Occipital lobe (tissue), 2 donors: ENCODE results near the gene LRRC3. TPM values are rescaled to one million over a fixed set of nuclear protein-coding genes. Genes with fewer than 3 reads are reported as not detected.

Experiments
- DNase-seq: peaks from one replicate; lab custom pipeline; 2025; lab: John Stamatoyannopoulos, UW
- total RNA-seq: library from RNA; depleted of rRNA; stranded (reverse); fragments of >200 nt; gene quantifications from one replicate; pipeline ENCODE4 v1.2.3, GENCODE V29; 2014

The LRRC3 gene
- total RNA-seq, 1 donor from 2014 or later = 4.8 TPM

DNA sequence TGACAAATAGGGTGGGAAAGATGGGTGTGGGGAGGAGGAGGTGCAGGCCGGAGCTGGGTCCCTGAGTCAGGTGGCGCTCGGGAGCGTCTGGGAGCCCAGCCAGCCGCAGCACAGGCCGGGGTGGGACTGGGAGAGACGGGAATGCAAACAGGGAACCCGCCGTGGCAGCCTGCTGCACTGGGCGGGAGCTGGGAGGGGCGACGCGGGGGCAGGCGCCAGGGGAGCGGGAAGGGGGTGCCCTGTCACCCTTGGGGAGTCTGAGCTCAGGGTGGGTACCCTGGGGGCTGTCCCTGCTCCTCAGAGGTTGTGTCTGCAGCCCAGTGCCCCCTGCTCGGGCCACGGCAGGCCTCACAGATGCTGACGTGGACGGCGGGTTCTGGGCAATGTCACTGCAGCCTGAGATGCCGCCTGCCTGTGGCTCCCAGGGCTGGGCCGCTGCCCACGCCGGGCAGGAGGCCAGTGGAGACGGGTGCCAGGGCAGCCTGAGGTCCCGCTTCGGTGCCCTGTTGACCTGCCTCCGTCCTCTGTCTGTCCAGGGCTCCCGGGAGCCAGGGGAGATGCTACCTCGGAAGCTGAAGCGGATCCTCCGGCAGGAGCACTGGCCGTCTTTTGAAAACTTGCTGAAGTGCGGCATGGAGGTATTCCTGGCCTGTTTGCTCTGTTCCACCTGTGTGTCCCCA, 16.6 kb upstream of the LRRC3 start:
- DNase-seq = no peak

DNA sequence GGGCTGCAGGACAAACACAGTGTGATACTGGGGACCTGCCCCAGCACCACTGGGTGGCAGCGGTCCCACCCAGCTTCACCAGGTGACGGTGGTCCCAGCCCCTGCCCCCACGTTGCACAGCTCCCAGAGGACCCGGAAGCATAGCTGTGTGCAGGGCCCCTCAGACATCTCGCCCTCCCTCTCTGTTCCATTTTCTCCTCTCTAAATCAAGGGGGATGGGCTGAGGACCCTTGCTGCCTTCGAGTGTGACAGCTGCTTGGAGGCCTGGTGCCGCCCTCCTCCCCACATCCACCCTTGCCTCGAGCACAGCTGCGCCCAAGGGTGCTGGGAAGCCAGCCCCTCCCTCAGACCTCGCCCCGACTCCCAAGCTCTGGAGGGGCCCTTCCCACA, 16.1 kb upstream of the LRRC3 start:
- DNase-seq = no peak

GRCh38 chr21:44440241-44441040, 14.9 kb upstream of the LRRC3 start:
- no peak for DNase-seq

- DNase-seq = no peak
Observed at GRCh38 chr21:44441041-44441400, 14.3 kb upstream of the LRRC3 start.

- no peak for DNase-seq
Observed at GRCh38 chr21:44441581-44442265, 13.6 kb upstream of the LRRC3 start.

- DNase-seq = no peak
Observed at GRCh38 chr21:44442266-44443125, 12.8 kb upstream of the LRRC3 start.

DNA sequence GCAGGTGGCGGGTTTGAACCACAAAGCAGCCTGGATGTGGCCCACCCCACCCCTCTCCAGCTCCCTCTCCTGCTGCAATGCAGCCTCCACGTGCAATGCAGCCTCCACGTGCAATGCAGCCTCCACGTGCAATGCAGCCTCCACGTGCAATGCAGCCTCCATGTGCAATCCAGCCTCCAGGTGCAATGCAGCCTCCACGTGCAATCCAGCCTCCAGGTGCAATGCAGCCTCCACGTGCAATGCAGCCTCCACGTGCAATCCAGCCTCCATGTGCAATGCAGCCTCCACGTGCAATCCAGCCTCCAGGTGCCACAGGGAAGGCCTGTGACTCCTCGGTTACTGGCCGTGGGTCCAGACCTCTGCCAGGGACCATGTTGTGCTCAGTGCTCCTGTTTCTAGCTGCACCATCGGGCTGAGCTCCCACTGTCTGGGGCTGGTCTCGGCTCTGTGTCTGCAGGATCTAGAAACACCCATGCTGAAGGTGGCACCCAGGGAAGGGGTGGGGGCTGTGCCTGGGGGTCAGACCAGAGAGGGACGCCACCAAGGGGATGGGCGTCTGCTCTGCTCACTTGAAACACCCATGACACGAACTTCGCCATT, 11.9 kb upstream of the LRRC3 start:
- DNase-seq = no peak

DNA sequence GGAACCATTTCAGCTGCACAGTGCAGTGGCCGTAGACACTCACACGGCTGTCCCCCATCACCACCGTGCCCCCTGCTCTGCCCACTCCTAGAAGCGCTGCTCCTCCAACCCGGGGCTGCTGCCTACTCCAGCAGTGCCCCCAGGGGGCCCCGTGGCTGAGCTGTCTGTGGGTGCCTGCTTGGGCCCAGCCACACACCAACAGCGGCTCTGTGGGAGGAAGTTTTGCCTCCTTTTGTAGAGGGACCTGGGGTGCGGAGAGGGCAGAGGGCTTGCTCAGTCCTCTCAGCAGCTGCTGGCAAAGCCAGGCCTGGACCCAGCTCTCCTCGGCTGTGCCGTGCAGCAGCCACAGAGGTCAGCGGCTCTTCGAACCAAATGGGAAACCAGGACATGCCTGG, 11.4 kb upstream of the LRRC3 start:
- no peak for DNase-seq

GRCh38 chr21:44444286-44444931, 10.9 kb upstream of the LRRC3 start:
- no peak for DNase-seq

DNA sequence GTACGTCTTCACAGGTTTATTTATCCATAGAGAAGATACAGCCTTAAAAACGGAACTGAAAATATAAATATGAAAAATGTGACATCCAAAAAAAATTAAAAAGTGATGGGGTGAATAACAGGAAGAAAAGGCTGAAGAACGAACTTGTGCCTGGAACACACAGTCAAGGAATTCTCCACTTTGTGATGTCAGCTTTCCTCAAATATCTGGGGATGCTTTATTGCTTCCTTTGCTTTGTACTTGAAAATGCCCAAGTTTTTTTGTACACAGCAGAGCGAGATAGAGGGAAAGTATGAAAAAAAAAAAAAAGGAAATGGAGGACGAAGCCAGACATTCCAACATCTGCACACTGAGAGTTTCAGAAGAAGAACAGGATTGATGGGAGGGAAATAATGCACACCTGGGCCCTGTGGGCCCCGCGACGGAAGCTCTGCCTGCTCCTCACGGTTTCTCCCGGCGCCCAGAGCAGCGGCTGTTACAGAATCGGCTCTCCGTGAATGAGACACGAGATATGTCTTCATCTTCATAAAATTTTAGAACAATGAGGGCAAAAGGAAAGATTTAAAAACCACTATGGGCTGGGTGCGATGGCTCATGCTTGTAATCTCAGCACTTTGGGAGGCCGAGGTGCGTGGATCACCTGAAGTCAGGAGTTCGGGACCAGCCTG, 10.0 kb upstream of the LRRC3 start:
- no peak for DNase-seq

DNA sequence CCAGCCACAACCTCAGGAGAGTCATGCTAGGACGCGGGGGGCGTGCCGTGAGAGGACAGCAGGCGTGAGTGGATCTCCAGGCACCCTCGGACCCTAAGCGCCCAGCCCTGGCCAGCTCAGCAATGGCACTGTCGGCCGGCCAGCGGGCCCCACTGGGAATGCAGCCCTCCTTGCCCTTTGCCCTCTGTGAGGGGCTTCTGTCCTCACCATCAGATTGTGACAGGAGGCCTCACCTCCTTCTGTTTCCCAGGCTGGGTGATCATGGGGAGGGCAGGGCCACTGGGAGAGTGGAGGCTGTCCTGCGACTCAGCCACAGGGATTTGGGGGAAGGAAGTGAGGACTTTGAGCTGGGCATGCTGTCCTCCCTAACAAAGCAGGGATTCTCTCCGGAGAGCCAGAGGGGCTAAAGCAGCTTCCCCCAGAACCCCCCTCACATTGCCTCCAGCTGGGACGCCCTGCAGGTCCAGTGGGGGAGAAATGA, 6.6 kb upstream of the LRRC3 start:
- no peak for DNase-seq

DNA sequence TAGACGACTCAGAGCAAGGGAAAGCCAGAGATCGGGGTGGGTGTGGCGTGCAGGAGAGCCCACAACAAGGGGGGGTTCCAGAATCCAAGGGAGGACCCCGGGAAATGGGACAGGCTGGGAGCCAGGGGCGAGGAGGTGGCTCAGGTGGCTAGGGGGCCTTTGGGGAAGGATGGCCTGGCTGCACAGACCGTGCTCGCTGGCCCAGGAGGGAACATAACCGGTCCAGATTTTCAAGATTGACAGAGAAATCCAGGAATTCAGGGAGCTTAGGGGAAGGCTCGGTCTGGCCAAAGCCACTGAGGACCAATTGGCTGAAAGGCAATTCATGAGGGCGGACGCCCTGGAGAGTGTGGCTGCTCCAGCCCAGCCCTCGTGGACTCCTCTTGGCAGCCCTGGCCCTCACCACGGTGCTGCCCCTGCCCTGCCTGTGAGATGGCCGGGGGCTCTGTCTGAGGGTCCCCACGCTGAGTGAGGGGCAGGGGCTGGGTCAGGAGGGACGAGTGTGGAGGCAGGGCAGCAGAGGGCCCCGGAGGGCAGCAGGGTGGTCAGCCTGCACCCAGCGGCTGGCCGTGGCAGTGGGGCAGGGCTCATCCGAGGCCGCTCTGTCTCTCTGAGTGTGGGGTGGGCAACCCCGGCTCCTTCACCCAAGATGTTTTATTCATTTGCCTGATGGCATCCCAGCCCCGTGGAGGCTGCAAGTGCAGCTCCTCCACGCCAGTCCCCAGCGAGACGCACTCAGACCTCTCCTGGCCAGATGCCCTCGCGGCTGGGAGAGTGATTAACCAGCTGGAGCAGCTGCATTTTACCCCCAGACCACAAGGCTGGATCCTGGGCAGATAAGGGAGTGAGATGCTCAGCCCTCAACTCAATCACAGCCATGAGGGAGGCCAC, 5.6 kb upstream of the LRRC3 start:
- DNase-seq = no peak

DNA sequence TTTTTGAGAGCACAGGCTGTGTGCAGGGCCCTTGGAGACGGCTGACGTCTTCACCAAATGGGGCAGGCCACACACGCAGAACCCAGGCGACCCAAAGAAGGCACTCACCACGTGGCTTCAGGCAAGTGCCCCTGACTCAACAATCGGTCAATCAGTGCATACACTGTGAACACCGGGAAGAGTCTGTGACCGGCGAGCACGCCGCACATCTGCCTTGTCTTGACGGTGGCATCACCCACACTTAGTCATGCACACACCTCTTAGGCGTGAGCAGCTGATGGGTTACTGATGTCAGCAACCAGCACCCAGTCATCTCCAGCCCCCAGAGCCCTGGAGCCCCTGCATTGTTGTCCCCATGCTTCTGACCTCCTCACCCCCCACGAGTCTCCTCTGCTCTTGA, 4.9 kb upstream of the LRRC3 start:
- no peak for DNase-seq

- DNase-seq = no peak
Observed at GRCh38 chr21:44450999-44451398, 4.3 kb upstream of the LRRC3 start.

GRCh38 chr21:44453120-44453519, 2.2 kb upstream of the LRRC3 start:
- no peak for DNase-seq

- DNase-seq = no peak
Observed at GRCh38 chr21:44454058-44454457, 1.3 kb upstream of the LRRC3 start.

DNA sequence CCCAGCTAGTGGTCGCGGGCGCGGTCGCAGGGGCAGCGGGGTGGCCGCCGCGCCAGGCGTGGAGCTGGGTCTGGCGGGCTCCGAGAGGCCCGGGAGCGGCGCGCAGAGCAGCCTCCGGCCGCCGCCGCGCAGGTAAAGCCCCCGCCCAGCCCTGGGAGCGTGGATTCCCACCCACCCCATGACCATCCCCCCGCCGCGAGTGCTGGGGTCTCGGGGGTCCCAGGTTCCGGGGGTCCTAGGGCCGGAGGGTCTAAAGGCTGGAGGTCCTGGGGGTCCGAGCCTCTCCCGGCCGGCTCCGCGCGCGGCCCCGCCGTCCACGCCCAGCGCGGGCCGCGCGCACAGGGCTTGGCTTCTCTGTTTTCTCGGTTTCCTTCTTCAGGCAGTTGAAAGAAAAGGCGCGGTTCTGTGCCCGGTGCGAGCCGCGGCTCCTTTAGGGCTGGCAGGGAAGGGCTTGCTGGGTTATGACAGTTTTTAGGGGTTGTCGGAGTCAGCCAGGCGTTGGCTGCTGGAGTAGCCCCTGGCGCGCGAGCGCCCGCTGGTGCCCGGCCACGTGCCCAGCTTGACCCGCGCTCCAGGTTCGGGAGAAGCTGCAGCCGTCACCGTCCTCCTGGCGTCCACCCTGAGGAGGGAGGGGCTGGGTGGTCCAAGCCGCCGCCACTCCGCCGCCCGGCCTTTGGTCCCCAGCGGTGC, 359 bp downstream of the LRRC3 start:
- DNase-seq = no peak

GRCh38 chr21:44456214-44456914, 1.1 kb downstream of the LRRC3 start:
- no peak for DNase-seq
